ENCODE data around the gene LIF.

DNA sequence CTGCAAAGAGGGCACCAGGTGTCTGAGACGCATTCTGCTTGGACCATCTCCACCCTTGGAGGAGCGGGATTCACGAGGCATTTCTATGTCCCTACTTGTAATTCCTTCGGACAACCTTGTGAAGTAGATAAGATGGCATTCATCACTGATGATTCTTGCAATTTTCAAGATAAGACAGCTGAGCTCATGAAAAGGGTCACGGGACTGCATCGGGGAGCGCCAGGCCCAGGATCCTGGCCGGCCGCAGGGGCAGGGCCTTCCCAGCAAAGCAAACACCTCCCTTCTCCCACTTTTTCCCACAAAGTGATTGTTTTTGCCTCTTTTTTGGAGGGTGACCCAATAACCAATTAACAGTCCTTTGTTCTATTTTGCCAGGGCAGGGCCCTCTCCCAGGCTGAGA is 8.4 kb downstream of the LIF start:
- TF ChIP-seq POLR2A (IDR thresholded peaks at IDR 0.05) = no peak
- TF ChIP-seq, protein P1, sequence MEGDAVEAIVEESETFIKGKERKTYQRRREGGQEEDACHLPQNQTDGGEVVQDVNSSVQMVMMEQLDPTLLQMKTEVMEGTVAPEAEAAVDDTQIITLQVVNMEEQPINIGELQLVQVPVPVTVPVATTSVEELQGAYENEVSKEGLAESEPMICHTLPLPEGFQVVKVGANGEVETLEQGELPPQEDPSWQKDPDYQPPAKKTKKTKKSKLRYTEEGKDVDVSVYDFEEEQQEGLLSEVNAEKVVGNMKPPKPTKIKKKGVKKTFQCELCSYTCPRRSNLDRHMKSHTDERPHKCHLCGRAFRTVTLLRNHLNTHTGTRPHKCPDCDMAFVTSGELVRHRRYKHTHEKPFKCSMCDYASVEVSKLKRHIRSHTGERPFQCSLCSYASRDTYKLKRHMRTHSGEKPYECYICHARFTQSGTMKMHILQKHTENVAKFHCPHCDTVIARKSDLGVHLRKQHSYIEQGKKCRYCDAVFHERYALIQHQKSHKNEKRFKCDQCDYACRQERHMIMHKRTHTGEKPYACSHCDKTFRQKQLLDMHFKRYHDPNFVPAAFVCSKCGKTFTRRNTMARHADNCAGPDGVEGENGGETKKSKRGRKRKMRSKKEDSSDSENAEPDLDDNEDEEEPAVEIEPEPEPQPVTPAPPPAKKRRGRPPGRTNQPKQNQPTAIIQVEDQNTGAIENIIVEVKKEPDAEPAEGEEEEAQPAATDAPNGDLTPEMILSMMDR (IDR thresholded peaks at IDR 0.05) = no peak
- TF ChIP-seq EP300 (IDR thresholded peaks at IDR 0.05) = no peak

All from tibial nerve (tissue), 4 donors.